ENCODE data around the gene EPO. TPM values are rescaled to one million over a fixed set of nuclear protein-coding genes. Genes with fewer than 3 reads are reported as not detected.

The EPO gene
- total RNA-seq, 4 donors from 2014 or later = not detected

- H3K4me3 ChIP-seq = peak overlapping the region; percentile 77 to 100 (median 98)
- H3K27ac ChIP-seq = peak overlapping the region; percentile 83 to 91 (median 89)
- DNase-seq = no peak
- 0% methylated on average over 2 to 46 of the region's 81 CpGs for WGBS, 2 donors (ENCODE audit: low coverage in 1 of 2)
- no peaks in the 10 kb centered on the region for H3K36me3 ChIP-seq
- intact Hi-C loops (cut with DNase I; ENCODE audit: low total_unique reads) (loop anchor here (5.0 kb wide), 1 partner anchor 126 kb away; no protein-coding TSS in a partner anchor), in situ Hi-C loops (cut with MboI; ENCODE audit: low pct_ligation_motif_present in 1 of 4, low pct_unique_long_range_greater_than_20kb in 1 of 4, low sequenced_read_pairs in 3 of 4) (loop anchor here in 3 of 4 donors (10.0 to 25.0 kb wide), 3 partner anchors 106 to 231 kb away; partner anchors contain the start of genes SPACDR (in 3 of the 3), FBXO24 (in 1 of the 3) and LRCH4 (in 1 of the 3))
- H3K4me1 ChIP-seq = peaks cover 21 to 47% (median 33%) of the 10 kb centered on the region in 4 donors
- no peaks in the 10 kb centered on the region for H3K9me3 ChIP-seq
- H3K27me3 ChIP-seq = peaks cover 16% of the 10 kb centered on the region
- TF ChIP-seq, protein P1, sequence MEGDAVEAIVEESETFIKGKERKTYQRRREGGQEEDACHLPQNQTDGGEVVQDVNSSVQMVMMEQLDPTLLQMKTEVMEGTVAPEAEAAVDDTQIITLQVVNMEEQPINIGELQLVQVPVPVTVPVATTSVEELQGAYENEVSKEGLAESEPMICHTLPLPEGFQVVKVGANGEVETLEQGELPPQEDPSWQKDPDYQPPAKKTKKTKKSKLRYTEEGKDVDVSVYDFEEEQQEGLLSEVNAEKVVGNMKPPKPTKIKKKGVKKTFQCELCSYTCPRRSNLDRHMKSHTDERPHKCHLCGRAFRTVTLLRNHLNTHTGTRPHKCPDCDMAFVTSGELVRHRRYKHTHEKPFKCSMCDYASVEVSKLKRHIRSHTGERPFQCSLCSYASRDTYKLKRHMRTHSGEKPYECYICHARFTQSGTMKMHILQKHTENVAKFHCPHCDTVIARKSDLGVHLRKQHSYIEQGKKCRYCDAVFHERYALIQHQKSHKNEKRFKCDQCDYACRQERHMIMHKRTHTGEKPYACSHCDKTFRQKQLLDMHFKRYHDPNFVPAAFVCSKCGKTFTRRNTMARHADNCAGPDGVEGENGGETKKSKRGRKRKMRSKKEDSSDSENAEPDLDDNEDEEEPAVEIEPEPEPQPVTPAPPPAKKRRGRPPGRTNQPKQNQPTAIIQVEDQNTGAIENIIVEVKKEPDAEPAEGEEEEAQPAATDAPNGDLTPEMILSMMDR (IDR thresholded peaks at IDR 0.05) = no peak
- TF ChIP-seq EP300 (IDR thresholded peaks at IDR 0.05; ENCODE audit: low read depth) = no peak
- no peak for TF ChIP-seq POLR2AphosphoS5 (IDR thresholded peaks at IDR 0.05)
- no peak for TF ChIP-seq POLR2A (IDR thresholded peaks at IDR 0.05)
Observed at GRCh38 chr7:100693312-100694097, 26.8 kb upstream of the EPO start.

DNA sequence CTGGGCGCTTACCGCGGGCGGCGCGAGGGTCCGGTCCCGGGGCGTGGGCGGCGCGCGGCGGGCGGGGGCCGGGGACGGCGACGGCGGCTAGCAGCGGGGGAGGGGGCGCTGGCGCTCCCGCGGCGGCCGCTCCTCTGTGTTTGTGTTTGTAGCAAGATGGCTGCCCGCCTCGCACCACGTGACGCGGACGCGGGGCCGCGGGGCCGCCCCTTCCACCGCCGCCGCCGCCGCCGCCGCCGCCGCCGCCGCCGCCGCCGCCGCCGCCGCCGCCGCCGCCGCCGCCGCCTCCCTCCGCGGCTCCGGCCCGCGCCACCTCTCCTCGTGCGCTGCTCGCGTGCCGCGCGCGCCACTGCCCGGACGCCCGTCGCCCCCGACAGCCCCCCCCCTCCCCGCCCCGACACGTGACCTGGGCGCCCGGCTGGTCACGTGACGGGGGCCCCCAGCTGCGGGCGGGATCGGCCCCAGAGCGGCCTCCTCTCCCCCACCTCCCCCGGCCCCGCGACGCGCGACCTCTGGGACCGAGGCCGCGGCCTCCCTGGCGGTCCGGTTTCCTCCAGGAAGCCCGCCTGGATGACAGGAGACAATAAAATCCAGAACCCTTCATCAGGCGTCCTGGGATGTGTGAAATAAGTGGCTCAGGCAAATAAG lies 26.0 kb upstream of the EPO start, which contains the start of gene GIGYF1:
Gene GIGYF1 (minus strand): TSS at position 153 of the 648 bp plus-strand sequence. CDS start 6,012 bp downstream, outside the sequence.
- Histone ChIP-seq H3K36me3 (no peaks in the 10 kb centered on the region), H3K4me1 (peaks cover 21 to 47% (median 33%) of the 10 kb centered on the region in 4 donors), H3K27ac (peak within 1 kb of the TSS; percentile 83 to 91 (median 89)), H3K27me3 (peaks cover 22% of the 10 kb centered on the region), H3K9me3 (no peaks in the 10 kb centered on the region), H3K4me3 (peak within 1 kb of the TSS; percentile 77 to 100 (median 98))
- peak; percentile 77 for DNase-seq
- WGBS, 2 donors (ENCODE audit: low coverage in 1 of 2) = 0% methylated on average over 2 to 33 of the region's 102 CpGs
- in situ Hi-C loops (cut with MboI; ENCODE audit: low pct_ligation_motif_present in 1 of 4, low pct_unique_long_range_greater_than_20kb in 1 of 4, low sequenced_read_pairs in 3 of 4) (loop anchor here in 3 of 4 donors (10.0 to 25.0 kb wide), 3 partner anchors 107 to 232 kb away; partner anchors contain the start of genes SPACDR (in 3 of the 3), FBXO24 (in 1 of the 3) and LRCH4 (in 1 of the 3)), intact Hi-C loops (cut with DNase I; ENCODE audit: low total_unique reads) (loop anchor here (5.0 kb wide), 1 partner anchor 127 kb away; no protein-coding TSS in a partner anchor)
- TF ChIP-seq POLR2A (IDR thresholded peaks at IDR 0.05) (no peak), EP300 (IDR thresholded peaks at IDR 0.05; ENCODE audit: low read depth) (no peak), POLR2AphosphoS5 (IDR thresholded peaks at IDR 0.05) (peak in 1 of 3 donors; percentile 19)
- TF ChIP-seq, protein P1 (IDR thresholded peaks at IDR 0.05) = no peak

- H3K27me3 ChIP-seq = peaks cover 23% of the 10 kb centered on the region
- no peaks in the 10 kb centered on the region for H3K36me3 ChIP-seq
- H3K9me3 ChIP-seq = no peaks in the 10 kb centered on the region
- 52 to 70% methylated on average over 6 of the region's 6 CpGs for WGBS, 2 donors (ENCODE audit: low coverage in 1 of 2)
- no peak overlapping the region for H3K4me3 ChIP-seq
- in situ Hi-C loops (cut with MboI; ENCODE audit: low pct_ligation_motif_present in 1 of 4, low pct_unique_long_range_greater_than_20kb in 1 of 4, low sequenced_read_pairs in 3 of 4) (loop anchor here in 3 of 4 donors (10.0 to 25.0 kb wide), 3 partner anchors 109 to 234 kb away; partner anchors contain the start of genes SPACDR (in 3 of the 3), FBXO24 (in 1 of the 3) and LRCH4 (in 1 of the 3)), intact Hi-C loops (cut with DNase I; ENCODE audit: low total_unique reads) (no loop called here)
- H3K27ac ChIP-seq = no peak overlapping the region
- TF ChIP-seq, protein P1 (IDR thresholded peaks at IDR 0.05) = no peak
- TF ChIP-seq POLR2A (IDR thresholded peaks at IDR 0.05) (no peak), POLR2AphosphoS5 (IDR thresholded peaks at IDR 0.05) (no peak), EP300 (IDR thresholded peaks at IDR 0.05; ENCODE audit: low read depth) (no peak)
- peaks cover 17 to 30% (median 26%) of the 10 kb centered on the region in 4 donors for H3K4me1 ChIP-seq
- no peak for DNase-seq
Observed at GRCh38 chr7:100696123-100696521, 24.1 kb upstream of the EPO start.

Measured in transverse colon (tissue), 4 donors.